NCI-H748 treated with DMSO at 0.1 percent for 48 hours (cell line): ENCODE measurements around the gene BNC2.
"Not testable (repeated sequence)": the region's sequence is repeated elsewhere in the genome, so short reads cannot be mapped to it uniquely, and the experiment has no call there.

Experiments
- DNase-seq: peaks from one replicate; lab custom pipeline; 2025; lab: John Stamatoyannopoulos, UW

BNC2 gene

DNA sequence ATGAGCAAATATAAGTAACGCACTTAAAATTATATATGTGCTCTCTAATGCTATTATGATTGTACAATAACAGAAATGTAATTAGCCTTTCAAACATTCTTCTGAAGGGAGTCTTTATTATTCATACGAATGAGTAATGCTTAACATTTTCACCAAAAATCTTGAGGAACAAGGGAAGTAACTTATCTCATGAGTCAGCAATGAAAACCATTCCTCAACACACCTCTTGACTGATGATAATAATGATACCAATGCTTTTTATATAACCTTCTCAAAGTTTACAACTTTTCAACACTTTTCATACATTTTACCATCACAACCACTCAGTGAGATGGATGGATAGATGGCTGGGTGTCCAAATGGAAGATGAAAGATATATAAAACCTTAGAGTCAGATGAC, 369.3 kb downstream of the BNC2 start:
- no peak for DNase-seq

DNA sequence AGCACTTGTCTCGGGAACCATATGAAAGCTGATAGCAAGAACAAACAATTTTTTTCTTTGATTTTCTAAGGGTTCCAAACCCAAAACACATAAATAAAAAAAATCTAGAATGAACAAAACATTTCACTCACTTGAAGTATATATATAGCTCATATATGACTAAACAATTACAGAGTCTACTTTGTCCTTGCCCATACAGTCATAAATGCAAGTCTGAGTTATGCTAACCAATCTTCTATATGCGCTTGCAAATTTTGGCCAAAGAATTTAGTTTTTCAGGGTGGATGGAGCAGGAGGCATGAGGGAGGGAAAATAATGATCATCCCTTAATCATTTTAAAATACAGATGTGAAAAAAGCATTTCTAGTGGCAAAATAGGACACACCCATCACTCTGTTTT, 370.1 kb downstream of the BNC2 start:
- no peak for DNase-seq

DNA sequence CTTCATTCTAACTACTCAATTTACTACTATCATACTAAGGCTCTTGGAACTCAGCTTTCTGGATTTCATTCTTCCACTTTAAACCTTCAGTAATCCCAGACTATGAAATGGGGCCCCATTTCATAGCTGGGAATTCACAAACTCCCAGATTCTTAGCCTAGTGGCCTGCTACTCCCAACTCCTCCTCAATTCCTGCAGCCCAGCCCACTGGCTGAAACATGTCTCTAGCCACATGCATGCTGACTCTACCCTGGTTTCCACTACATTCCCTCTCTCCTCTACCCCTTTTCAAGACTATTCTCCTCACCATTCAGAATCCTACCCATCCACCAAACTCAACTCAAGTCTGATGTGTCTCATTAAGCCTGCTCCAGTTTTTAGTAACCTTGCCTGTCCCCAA, 370.6 kb downstream of the BNC2 start:
- no peak for DNase-seq

DNA sequence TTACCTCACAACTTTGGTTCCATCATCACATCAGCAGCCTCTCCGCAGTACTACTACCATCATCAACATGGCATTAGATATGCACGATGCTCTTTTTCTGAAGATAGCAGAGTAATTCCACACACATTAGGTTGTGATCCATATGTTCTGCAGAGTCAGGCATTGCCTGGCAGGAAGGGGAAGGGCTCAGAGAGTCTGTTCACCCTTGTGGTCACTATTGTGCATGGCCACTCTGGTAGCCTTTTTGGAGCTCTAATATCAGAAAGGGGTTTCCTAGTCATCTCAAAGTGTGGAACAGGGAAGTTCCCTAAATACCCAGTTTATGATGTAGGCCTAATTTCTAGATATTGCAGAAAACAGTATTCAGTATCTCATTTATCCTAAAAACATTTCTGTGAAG, 373.6 kb downstream of the BNC2 start:
- no peak for DNase-seq

DNA sequence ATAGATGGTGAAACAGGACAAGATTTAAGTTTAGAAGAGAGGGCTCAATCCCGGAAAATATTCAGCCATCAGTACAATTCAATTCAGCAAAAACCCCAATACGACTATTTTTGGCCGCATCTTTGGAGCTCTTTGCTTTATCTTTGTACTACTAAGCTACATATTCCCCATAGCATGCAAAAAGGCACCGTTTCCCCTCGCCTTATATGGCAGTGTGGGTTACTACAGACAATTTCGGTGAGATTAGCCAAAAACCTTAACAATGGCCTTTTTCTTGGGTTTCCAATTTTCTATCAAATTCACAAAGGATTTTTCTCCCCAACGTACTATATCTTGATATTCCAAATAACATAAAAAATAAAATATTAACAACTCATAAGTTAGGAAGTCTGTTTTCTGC, 382.6 kb downstream of the BNC2 start:
- no peak for DNase-seq

DNA sequence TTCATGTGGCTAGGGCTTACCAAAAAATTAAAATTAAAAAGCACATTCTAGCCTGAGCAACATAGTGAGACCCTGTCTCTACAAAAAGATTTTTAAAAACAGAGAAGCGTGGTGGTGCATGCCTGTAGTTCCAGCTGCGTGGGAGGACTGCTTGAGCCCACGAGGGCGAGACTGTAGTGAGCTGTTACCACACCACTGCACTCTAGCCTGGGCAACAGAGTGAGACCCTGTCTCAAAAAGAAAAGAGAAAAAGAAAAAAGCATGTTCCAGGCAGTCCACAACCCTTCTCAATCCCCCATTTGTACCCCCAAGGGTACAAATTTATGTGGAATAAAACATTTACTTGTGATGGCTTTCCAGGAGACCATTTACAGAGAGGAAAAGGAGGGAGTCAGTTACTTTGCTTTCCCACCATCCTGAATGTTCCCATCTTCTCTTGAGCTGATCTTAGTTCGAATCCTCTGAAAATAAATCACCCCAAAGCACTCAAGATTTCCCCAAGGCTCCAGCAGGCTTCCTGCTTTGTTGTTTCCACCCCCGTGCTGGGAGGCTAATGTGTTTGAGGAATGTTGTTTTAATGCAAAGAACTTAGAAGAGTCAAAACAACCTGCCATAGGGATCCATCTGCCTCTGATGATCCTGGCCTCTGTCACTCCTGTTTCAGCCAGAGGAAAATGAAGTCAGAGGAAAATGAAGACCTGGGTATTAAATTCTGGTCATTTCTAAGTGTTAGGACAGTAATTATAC, 384.7 kb downstream of the BNC2 start:
- no peak for DNase-seq

DNA sequence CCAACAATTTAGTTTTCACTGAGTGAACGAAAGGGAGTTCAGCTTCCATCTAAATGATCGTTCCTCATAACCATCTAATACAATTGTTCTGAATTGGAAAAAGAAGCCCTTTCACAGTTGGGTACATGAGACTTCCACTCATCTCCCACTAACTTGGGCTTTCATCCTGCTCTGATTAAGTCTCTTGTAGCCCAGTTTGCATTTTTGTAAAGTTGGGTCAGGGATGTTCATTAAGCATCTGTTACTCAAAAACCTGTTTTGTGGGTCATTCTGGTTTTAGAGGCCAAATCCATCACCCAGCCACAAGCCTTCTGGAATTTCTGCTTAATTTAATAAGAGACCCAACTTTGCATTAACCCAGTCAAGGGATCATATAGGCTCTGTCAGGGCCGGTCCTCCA, 385.3 kb downstream of the BNC2 start:
- DNase-seq = no peak

DNA sequence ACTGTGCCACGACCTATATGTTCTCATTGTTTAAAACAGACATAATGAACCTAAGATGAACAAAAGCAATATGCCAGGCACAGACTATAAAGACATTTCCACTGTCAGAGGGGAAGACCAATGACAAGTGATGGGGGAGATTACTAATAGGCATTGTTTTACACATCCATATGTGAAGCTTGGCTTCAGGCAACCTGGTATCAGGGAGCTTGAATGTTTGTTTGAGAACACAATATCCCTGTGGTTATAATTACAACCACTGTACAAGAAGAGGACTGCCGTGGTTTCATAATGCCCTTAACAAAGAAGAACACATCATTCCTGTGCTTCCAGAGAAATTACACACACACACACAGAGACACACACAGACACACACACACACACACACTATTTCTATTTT, 385.7 kb downstream of the BNC2 start:
- DNase-seq = no peak

DNA sequence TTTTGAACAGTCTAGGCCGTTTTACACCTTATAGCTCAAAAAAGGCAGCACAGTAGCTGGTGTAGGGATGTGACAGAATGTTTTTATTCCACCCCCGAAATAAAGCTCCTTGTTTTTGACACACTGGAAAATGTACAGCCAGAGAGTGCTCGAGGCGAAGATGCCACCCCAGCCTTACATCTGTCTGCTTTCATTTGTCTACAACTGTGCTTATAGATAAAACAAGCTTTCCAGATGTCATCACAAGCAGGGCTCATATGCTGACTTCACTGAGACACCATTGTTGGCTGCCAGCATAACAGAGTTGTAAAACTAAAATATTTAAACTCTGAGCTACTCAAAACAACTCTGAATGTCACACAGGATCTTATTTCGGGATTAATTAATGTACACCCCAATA, 386.3 kb downstream of the BNC2 start:
- no peak for DNase-seq

DNA sequence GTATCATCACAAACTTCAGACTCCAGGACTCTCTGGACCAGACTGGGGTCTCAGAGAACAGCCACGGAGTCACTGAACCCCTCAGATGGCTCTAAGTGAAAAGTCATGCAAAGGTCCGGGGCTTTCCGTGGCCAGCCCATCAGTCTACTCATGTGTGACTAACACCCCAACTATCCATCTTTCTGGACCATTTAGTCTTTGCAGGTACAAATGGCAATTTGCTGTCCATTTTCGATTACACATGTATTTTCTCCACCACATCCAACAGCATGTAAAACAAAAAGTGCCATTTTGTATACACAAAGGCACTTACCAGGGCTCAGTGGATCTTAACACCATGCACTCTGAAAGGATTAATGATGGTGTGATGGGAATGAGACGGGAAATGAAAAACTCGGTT, 387.7 kb downstream of the BNC2 start:
- DNase-seq = no peak

DNA sequence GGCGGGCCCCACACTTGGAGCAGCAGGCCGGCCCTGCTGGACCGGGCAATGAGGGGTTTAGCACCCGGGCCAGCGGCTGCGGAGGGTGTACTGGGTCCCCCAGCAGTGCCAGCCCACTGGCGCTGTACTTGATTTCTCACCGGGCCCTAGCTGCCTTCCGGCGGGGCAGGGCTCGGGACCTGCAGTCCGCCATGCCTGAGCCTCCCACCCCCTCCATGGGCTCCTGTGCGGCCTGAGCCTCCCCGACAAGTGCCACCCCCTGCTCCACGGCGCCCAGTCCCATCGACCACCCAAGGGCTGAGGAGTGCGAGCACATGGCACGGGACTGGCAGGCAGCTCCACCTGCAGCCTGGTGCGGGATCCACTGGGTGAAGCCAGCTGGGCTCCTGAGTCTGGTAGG, 389.9 kb downstream of the BNC2 start:
- DNase-seq = not testable (repeated sequence)

DNA sequence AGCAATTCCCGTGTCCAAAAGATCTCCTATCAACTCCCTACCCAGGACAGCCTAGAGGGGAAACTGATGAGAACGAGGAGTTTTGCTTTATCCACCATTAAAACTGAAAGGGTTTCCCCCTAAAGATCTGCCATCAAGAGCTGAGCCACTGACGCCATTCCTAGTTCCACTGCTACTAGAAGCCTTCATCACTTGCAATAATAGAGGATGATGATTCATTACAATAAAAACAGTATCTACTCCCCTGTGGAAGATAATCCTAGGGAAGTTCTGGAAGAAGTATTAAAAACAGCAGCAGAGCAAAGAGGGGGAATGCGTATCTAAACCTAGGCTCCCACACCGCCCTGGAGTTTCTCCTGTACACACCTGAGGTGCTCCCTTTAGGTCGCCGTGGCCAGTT, 394.5 kb downstream of the BNC2 start:
- DNase-seq = no peak

DNA sequence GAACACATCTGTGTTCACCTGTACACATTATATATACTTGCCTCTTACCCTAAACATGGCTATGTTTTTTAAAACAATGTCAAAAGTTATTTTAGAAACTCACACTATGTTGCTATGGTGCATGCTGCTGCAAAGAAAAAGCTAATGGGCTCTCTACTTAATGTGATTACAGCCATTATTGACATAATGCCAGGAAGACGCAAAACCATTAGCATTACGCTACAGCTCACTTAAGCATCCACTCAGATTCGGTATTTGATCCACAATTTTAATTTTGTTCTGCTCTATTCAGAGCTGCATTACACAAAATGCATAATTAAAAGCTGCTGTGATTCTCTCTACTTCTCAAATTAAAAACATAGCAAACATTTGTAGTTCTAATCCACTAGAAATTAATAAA, 395.2 kb downstream of the BNC2 start:
- peak; percentile 73 for DNase-seq

DNA sequence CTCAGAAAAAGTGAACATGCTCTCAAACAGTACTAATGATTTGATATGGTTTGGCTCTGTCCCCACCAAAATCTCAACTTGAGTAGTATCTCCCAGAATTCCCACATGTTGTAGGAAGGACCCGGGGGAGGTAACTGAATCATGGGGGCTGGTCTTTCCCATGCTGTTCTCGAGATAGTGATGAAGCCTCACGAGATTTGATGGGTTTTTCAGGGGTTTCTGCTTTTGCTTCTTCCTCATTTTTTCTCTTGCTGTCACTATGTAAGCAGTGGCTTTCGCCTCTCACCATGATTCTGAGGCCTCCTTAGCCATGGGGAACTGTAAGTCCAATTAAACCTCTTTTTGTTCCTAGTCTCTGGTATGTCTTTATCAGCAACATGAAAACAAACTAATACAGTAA, 401.3 kb downstream of the BNC2 start:
- DNase-seq = no peak

DNA sequence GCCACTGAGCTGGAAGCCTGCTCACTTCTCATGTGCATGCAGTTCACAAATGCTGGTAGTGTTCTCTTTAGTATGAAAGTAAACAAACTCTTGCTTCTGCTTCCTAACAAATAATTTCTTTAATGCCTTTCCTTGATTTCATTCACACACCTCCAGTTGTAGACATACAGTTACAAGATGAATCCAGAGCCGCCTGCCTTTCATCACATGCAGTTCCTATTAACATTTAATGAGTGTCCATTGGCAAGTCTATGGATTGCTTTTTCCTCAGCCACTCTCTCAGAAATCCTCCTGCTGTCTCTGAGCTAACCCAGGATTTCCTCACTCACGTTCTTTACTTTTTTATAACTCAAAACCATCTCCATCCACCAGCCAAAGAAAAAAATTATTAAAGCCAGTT, 408.6 kb downstream of the BNC2 start:
- DNase-seq = no peak

DNA sequence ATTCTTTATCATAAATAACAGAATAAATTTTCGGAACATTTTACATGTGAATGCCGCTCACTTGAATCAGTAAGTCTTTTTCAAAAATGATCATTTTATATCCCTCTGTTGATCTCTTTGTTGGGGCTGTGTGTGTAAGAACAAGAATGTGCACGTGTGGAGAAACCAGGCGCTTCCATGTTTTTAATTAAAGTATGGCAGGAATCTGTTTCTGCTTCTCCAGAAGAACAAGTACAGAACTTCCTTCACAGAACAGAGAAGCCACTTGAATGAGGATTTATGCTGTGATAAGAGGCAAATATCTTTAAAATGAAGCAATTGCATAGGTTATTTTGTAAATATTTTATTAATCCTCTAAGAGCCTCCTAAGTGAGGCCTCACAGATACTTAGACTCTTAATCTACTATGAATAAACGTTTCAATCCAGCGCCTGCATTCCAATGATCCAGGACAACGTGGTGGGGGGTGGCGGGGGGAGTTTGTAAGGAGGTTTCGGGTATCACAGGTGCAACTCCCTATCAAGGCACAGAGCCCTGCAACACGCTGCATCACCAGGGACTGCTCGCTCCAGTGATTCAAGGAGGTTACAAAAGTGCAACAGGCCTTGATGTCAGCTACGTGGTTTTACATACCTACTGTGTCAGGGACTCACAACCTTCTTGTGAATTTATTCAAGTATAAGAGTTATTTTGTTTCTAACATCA, 409.2 kb downstream of the BNC2 start:
- no peak for DNase-seq

DNA sequence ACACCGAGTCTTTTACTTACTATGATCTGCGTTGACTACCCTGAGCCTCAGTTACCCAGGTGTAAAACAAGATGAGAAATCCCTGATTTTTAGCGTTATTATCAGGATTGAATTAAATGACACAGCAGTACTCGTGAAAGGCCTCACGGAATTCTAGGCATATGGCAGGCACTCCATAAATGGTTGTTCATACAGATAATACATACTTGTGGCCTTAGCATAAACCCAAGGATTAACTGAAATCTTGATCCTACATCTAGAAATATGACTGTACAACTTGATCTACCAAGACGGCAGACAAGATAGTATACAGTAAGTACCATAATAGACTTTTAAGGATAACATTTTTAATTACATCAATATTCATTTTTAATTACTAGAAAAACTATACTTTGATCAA, 409.8 kb downstream of the BNC2 start:
- DNase-seq = no peak

DNA sequence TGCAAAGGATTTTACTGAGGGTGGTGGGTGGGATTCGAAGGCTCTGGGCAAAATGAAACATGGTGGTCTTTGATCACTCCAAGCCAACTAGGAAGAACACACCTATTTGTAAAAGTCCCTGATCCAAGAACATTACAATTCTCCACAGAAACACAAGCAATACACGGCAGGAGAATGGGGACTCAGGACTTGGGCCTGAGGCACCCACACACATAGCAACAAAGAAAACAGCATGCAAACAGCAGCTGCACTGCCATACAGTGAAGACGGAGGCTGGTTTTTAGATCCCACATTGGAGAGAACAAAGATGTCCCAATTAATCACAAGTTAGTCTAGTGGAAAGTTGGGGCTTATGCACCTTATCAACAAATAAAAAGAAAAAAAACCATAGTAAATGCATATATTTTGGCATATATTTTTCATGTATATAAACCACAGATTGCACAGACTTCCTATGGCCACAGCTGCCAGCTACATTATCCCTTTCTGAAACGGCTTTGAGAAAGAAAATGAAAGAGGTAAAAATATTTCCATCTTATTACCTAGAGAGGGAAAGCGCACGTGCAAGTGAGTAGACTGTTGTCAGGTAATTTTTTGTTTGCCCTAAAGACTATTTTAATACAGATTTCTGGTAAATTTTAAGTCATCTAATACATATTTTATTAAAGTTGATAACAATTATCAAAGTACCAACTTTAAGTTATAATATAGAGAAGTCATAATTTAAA, 410.9 kb downstream of the BNC2 start:
- DNase-seq = no peak

DNA sequence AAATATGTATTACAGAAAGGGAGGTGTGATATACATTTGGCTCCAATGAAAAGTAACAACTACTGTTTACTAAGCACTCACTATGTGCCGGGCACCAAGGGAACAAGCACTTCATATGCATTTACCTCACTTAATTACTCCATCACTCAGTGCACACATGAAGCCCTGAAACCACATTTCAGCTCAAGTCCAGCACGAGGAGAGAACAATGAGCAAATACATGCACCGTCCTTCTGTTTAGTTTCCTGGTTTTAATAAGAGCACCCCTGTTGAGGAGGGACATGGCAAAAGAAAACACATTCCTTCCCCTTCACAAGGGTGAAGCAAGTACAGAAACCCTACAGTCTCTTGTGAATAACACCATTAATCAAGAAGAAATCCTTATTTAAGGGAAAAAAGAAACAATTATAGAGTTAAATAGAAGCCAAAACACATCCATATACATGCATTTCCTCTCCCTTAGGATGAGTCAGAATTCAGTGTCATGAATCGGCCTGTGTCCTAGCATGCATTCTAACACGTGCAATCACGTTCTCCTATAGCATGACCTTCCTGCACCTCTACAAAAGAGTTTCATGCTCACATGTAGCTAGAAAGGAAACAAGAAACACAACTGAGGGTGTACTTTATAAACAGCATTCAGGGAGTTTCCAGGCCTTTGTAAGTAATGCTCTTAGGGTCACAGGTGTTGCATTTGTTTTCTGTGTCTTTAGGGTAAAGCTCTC, 411.6 kb downstream of the BNC2 start:
- peak; percentile 93 for DNase-seq

DNA sequence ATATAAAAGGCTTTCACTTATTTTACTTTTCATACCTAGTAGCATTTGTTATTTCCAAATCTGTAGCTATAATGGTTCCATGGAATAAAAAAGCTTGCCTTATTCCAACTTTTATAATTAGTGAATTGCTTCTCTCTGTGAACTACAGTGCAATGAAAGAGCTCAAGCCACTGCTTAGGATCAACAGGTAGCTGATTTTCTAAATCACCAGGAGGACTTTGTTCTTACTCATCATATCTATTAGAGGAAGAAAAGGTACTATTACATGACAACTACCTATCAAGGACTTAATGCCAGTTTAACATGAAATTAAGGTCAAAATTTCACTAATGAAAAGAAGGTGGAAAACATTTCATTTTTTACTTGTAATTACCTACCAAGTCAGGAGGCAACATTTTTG, 414.6 kb downstream of the BNC2 start:
- DNase-seq = no peak

DNA sequence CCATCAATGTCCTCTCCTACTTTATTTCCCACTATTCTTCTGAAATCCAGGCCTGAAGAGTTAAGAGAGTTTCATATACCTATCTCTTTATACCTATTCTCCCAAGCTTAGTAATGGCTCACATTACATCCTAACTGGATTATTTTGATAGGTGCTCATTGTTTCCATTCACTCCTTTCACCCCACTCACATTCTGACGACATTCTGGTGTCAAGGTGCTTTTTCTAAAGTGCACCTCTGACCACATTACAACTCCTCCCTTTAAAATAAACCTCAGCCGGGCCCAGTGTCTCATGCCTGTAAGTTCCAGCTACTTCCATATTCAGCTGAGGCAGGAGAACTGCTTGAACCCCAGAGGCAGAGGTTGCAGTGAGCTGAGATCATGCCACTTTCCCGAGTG, 417.1 kb downstream of the BNC2 start:
- DNase-seq = no peak

DNA sequence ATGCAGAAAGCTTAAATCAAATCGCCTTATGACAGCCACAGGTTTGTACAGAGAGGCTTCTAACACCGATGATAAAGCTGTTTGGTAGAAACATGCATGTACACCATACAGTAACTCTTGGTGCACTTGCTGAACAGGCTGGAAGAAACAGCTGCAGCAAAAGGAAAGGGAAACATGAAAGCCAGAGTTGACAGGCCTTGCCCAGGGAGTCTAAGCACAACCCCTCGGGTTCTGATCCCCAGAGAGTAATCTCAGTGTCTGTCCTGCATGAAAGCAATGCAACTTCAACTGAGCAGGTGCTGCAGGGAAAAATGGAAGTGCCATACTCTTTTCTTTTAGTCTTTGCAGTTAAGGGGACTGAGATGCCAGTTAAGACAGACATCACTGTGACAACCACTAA, 419.9 kb downstream of the BNC2 start:
- no peak for DNase-seq

DNA sequence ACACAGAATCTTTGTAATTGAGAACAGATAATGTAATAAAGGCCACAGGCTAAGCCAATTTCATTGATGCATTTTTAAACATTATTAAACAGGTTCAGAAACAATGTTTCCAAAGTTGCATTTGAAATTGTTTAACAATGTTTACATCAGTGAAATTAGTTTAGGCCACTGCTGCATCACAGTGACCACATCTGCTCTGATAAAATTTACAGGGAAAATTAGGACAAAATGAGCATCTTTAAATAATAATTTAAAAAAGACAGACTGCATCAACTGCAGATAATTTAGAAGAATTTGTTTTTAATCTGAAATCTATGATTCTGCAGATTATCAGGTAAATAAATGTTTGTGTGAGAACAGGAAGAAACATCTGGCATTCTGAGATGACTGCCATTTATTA, 420.4 kb downstream of the BNC2 start:
- DNase-seq = no peak
